ENCODE measurements around the gene ZMYM4. TPM values are rescaled to one million over a fixed set of nuclear protein-coding genes. Genes with fewer than 3 reads are reported as not detected.

ZMYM4 gene
- total and polyA plus RNA-seq, 4 donors: 9.0 to 63.8 (median 21.7) TPM

- Histone ChIP-seq H3K27me3 (ENCODE audit: control insufficient read depth in 3 of 3, insufficient read depth in 3 of 3, low read length in 2 of 3) (no peaks in the 10 kb centered on the region), H3K9me3 (ENCODE audit: control insufficient read depth in 4 of 4, insufficient read depth in 3 of 4, low read length in 3 of 4) (peaks cover 0 to 4% (median 0%) of the 10 kb centered on the region in 4 donors), H3K4me3 (no peak overlapping the region), H3K9ac (ENCODE audit: insufficient read depth in 1 of 2, low read length in 2 of 2) (no peak overlapping the region), H3K27ac (ENCODE audit: low read depth in 1 of 2, low read length in 1 of 2) (no peak overlapping the region), H3K36me3 (ENCODE audit: control insufficient read depth in 4 of 4, insufficient read depth in 4 of 4, low read length in 4 of 4) (peaks cover 11 to 60% (median 33%) of the 10 kb centered on the region in 4 donors), H3K4me1 (ENCODE audit: control insufficient read depth in 5 of 5, insufficient read depth in 5 of 5, low read length in 5 of 5) (no peaks in the 10 kb centered on the region)
- TF ChIP-seq CTCF (IDR thresholded peaks at IDR 0.05; ENCODE audit: control extremely low read depth, extremely low read depth): no peak
- DNase-seq (no peak), ATAC-seq (ENCODE audit: insufficient read depth, low FRiP score) (no peak)
Observed at GRCh38 chr1:35401049-35401448, 132.5 kb downstream of the ZMYM4 start.

DNA sequence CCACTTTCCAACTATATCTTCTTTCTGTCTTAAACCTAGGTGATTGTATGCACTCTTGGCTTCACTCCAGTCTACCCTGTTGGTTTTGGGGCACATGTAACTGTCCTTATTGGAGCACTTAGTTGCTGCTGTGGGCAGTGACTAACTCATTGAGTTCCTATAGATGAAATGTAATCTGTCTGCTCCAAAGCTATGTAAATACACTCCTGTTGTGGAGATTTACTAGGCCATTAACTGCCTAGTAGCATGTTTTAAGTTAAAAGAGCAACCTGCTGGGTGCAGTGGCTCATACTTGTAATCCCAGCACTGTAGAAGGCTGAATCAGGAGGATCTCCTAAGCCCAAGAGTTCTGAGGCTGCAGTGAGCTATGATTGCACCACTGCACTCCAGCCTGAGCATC is 137.6 kb downstream of the ZMYM4 start:
- no peak for DNase-seq
- Histone ChIP-seq H3K9ac (ENCODE audit: insufficient read depth in 1 of 2, low read length in 2 of 2) (no peak overlapping the region), H3K27ac (ENCODE audit: low read depth in 1 of 2, low read length in 1 of 2) (no peak overlapping the region), H3K9me3 (ENCODE audit: control insufficient read depth in 4 of 4, insufficient read depth in 3 of 4, low read length in 3 of 4) (peaks cover 0 to 2% (median under 1%) of the 10 kb centered on the region in 4 donors), H3K27me3 (ENCODE audit: control insufficient read depth in 3 of 3, insufficient read depth in 3 of 3, low read length in 2 of 3) (no peaks in the 10 kb centered on the region), H3K36me3 (ENCODE audit: control insufficient read depth in 4 of 4, insufficient read depth in 4 of 4, low read length in 4 of 4) (peaks cover 13 to 61% (median 32%) of the 10 kb centered on the region in 4 donors), H3K4me3 (no peak overlapping the region), H3K4me1 (ENCODE audit: control insufficient read depth in 5 of 5, insufficient read depth in 5 of 5, low read length in 5 of 5) (no peaks in the 10 kb centered on the region)
- TF ChIP-seq CTCF (IDR thresholded peaks at IDR 0.05; ENCODE audit: control extremely low read depth, extremely low read depth): no peak
- no peak for ATAC-seq (ENCODE audit: insufficient read depth, low FRiP score)

DNA sequence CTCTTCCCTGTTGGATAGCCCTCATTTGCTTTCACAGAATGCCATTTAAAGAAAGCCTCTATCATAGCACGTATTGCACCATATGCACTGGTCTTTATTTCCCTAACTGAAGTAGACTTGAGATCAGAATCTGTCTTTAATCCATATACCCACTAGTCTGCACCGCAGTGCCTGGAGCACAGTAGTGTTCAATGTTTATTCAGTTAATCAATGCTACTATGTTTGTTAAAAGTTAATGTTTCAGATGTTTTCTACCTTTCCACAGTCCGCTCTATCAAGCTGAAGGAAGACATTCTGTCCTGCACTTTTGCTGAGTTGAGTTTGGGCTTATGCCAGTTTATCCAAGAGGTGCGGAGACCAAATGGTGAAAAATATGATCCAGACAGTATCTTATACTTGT is 139.2 kb downstream of the ZMYM4 start:
- no peaks in the 10 kb centered on the region for H3K4me1 ChIP-seq (ENCODE audit: control insufficient read depth in 5 of 5, insufficient read depth in 5 of 5, low read length in 5 of 5)
- peaks cover 13 to 53% (median 28%) of the 10 kb centered on the region in 4 donors for H3K36me3 ChIP-seq (ENCODE audit: control insufficient read depth in 4 of 4, insufficient read depth in 4 of 4, low read length in 4 of 4)
- H3K9me3 ChIP-seq (ENCODE audit: control insufficient read depth in 4 of 4, insufficient read depth in 3 of 4, low read length in 3 of 4): peaks cover 0 to 2% (median 0%) of the 10 kb centered on the region in 4 donors
- no peak overlapping the region for H3K9ac ChIP-seq (ENCODE audit: insufficient read depth in 1 of 2, low read length in 2 of 2)
- no peaks in the 10 kb centered on the region for H3K27me3 ChIP-seq (ENCODE audit: control insufficient read depth in 3 of 3, insufficient read depth in 3 of 3, low read length in 2 of 3)
- no peak overlapping the region for H3K4me3 ChIP-seq
- DNase-seq (no peak), ATAC-seq (ENCODE audit: insufficient read depth, low FRiP score) (no peak)
- no peak for TF ChIP-seq CTCF (IDR thresholded peaks at IDR 0.05; ENCODE audit: control extremely low read depth, extremely low read depth)
- no peak overlapping the region for H3K27ac ChIP-seq (ENCODE audit: low read depth in 1 of 2, low read length in 1 of 2)
- 97 to 99% methylated on average over 4 of the region's 4 CpGs for WGBS, 2 donors

GRCh38 chr1:35408925-35409324 is 140.4 kb downstream of the ZMYM4 start:
- DNase-seq: no peak
- ATAC-seq (ENCODE audit: insufficient read depth, low FRiP score): no peak
- Histone ChIP-seq H3K36me3 (ENCODE audit: control insufficient read depth in 4 of 4, insufficient read depth in 4 of 4, low read length in 4 of 4) (peaks cover 12 to 43% (median 28%) of the 10 kb centered on the region in 4 donors), H3K27me3 (ENCODE audit: control insufficient read depth in 3 of 3, insufficient read depth in 3 of 3, low read length in 2 of 3) (no peaks in the 10 kb centered on the region), H3K4me1 (ENCODE audit: control insufficient read depth in 5 of 5, insufficient read depth in 5 of 5, low read length in 5 of 5) (no peaks in the 10 kb centered on the region), H3K9ac (ENCODE audit: insufficient read depth in 1 of 2, low read length in 2 of 2) (no peak overlapping the region), H3K4me3 (no peak overlapping the region), H3K9me3 (ENCODE audit: control insufficient read depth in 4 of 4, insufficient read depth in 3 of 4, low read length in 3 of 4) (peaks cover 0 to 2% (median 0%) of the 10 kb centered on the region in 4 donors), H3K27ac (ENCODE audit: low read depth in 1 of 2, low read length in 1 of 2) (no peak overlapping the region)
- TF ChIP-seq CTCF (IDR thresholded peaks at IDR 0.05; ENCODE audit: control extremely low read depth, extremely low read depth): no peak
- 97 to 100% methylated on average over 1 of the region's 1 CpG for WGBS, 2 donors
